ENCODE results near the gene ZNF787.

DNA sequence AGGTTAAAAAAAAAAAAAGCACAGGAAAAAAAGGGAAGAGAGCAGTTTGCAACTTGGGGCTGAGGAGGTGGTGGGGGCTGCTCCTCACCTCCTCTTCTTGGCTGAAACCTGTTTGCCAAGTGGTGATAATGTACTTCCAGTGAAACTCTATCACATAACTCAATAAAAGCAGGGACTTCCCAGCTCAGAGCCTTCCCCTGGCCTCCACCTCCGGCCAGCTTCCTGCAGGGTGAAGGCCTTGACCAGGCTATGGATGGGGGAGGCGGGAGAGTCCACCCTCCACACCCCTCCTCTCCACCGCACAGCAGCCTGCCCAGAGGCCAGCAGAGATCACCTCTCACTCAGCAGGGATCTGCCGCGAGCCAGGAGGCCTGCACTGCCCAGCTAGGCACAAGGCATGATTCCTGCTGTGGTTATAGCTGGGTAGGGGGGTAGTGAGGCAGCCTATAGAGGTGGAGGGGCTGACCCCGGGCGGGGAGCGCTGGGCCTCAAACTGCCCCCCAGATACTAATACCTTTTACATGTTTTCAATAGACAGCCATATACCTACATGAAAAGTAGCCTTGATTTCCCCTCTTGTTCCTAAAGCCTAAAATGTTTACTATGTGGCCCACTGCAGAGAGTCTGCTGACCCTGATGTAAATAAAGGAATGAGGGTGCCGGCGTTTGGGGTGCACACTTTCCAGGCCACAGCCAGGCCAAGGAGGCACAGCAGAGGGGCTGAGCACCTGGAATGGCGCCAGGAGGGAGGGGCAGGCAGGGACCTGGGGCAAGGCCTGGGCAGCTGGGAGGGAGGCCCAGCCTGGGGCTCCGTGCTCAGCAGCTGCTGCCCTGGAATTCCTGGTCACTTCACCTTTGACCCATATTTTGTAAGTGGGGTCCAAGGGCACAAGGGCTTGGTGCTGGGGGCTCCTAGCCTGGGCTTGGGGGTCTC lies 10.3 kb downstream of the ZNF787 start:
- TF ChIP-seq ZNF589 (CRISPR knock-in tag; conservative IDR thresholded peaks at IDR 0.05) (no peak), TEAD2 (CRISPR knock-in tag; IDR thresholded peaks at IDR 0.05) (no peak), CBX1 (IDR thresholded peaks at IDR 0.05; ENCODE audit: low read depth) (no peak), MIER2 (CRISPR knock-in tag; IDR thresholded peaks at IDR 0.05) (peak; percentile 55; the same call in 1 of the 2 replicates), MAZ (IDR thresholded peaks at IDR 0.05; ENCODE audit: borderline replicate concordance, low read depth, low read length) (peak; percentile 25; the same call in 1 of the 2 replicates), MAZ (CRISPR knock-in tag; IDR thresholded peaks at IDR 0.05; ENCODE audit: low read depth) (peak; percentile 51; the same call in 1 of the 2 replicates), JUN (CRISPR knock-in tag; IDR thresholded peaks at IDR 0.05) (no peak), NFKBIZ (CRISPR knock-in tag; IDR thresholded peaks at IDR 0.05) (no peak)
- TF ChIP-seq, protein P1, sequence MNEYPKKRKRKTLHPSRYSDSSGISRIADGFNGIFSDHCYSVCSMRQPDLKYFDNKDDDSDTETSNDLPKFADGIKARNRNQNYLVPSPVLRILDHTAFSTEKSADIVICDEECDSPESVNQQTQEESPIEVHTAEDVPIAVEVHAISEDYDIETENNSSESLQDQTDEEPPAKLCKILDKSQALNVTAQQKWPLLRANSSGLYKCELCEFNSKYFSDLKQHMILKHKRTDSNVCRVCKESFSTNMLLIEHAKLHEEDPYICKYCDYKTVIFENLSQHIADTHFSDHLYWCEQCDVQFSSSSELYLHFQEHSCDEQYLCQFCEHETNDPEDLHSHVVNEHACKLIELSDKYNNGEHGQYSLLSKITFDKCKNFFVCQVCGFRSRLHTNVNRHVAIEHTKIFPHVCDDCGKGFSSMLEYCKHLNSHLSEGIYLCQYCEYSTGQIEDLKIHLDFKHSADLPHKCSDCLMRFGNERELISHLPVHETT (CRISPR knock-in tag; conservative IDR thresholded peaks at IDR 0.05), result no peak; the same call in none of the 2 replicates

Data from HepG2 (cell line).